ES-I3 (cell line): ENCODE measurements around the gene ABHD17B.

Experiments used
- H3K36me3 ChIP-seq: 2 replicates; pipeline ENCODE4 v1.6.1; 2013; ENCODE audit warnings: mild to moderate bottlenecking, low read length, control low read depth, moderate library complexity; ENCODE audit not compliant: insufficient read depth
- H3K4me1 ChIP-seq: 2 replicates; pipeline ENCODE4 v1.6.1; 2013; ENCODE audit warnings: mild to moderate bottlenecking, control low read depth, low read length; ENCODE audit not compliant: insufficient read depth
- H3K9ac ChIP-seq: 2 replicates; pipeline ENCODE4 v1.6.1; 2013; ENCODE audit warnings: low read depth, mild to moderate bottlenecking, low read length, moderate library complexity
- H3K9me3 ChIP-seq: 2 replicates; pipeline ENCODE4 v1.6.1; 2013; ENCODE audit warnings: mild to moderate bottlenecking, low read length, moderate library complexity; ENCODE audit not compliant: control insufficient read depth, insufficient read depth

ABHD17B gene

GRCh38 chr9:71844808-71845207, 66.2 kb downstream of the ABHD17B start:
- Histone ChIP-seq H3K4me1 (no peaks in the 10 kb centered on the region), H3K9ac (no peak overlapping the region), H3K36me3 (no peaks in the 10 kb centered on the region), H3K9me3 (no peaks in the 10 kb centered on the region)

- no peaks in the 10 kb centered on the region for H3K4me1 ChIP-seq
- H3K9ac ChIP-seq = no peak overlapping the region
- H3K9me3 ChIP-seq = no peaks in the 10 kb centered on the region
- no peaks in the 10 kb centered on the region for H3K36me3 ChIP-seq
Observed at GRCh38 chr9:71839668-71840067, 71.3 kb downstream of the ABHD17B start.

GRCh38 chr9:71835596-71835995, 75.4 kb downstream of the ABHD17B start:
- H3K9ac ChIP-seq = no peak overlapping the region
- H3K4me1 ChIP-seq = no peaks in the 10 kb centered on the region
- H3K36me3 ChIP-seq = no peaks in the 10 kb centered on the region
- no peaks in the 10 kb centered on the region for H3K9me3 ChIP-seq

GRCh38 chr9:71830929-71831328, 80.1 kb downstream of the ABHD17B start:
- Histone ChIP-seq H3K4me1 (no peaks in the 10 kb centered on the region), H3K9ac (no peak overlapping the region), H3K36me3 (no peaks in the 10 kb centered on the region), H3K9me3 (no peaks in the 10 kb centered on the region)

- H3K36me3 ChIP-seq = no peaks in the 10 kb centered on the region
- H3K9ac ChIP-seq = no peak overlapping the region
- H3K9me3 ChIP-seq = no peaks in the 10 kb centered on the region
- no peaks in the 10 kb centered on the region for H3K4me1 ChIP-seq
Observed at GRCh38 chr9:71830153-71830552, 80.8 kb downstream of the ABHD17B start.

GRCh38 chr9:71826279-71826678, 84.7 kb downstream of the ABHD17B start:
- Histone ChIP-seq H3K4me1 (peaks cover 6% of the 10 kb centered on the region; the same call in 1 of the 2 replicates), H3K9me3 (no peaks in the 10 kb centered on the region), H3K36me3 (no peaks in the 10 kb centered on the region), H3K9ac (no peak overlapping the region)

- peaks cover 6% of the 10 kb centered on the region; the same call in 1 of the 2 replicates for H3K4me1 ChIP-seq
- no peaks in the 10 kb centered on the region for H3K9me3 ChIP-seq
- no peak overlapping the region for H3K9ac ChIP-seq
- no peaks in the 10 kb centered on the region for H3K36me3 ChIP-seq
Observed at GRCh38 chr9:71824257-71824656, 86.7 kb downstream of the ABHD17B start.

- Histone ChIP-seq H3K9ac (no peak overlapping the region), H3K36me3 (no peaks in the 10 kb centered on the region)
Observed at GRCh38 chr9:71822935-71823334, 88.1 kb downstream of the ABHD17B start.

GRCh38 chr9:71822456-71822855, 88.5 kb downstream of the ABHD17B start:
- Histone ChIP-seq H3K36me3 (no peaks in the 10 kb centered on the region), H3K4me1 (peaks cover 6% of the 10 kb centered on the region; the same call in 1 of the 2 replicates), H3K9ac (no peak overlapping the region), H3K9me3 (no peaks in the 10 kb centered on the region)

More at GRCh38 chr9:71822935-71823334, 88.1 kb downstream of the ABHD17B start:
- peaks cover 6% of the 10 kb centered on the region; the same call in 1 of the 2 replicates for H3K4me1 ChIP-seq
- H3K9me3 ChIP-seq = no peaks in the 10 kb centered on the region

GRCh38 chr9:71821405-71821804, 89.6 kb downstream of the ABHD17B start:
- H3K9me3 ChIP-seq = no peaks in the 10 kb centered on the region
- no peaks in the 10 kb centered on the region for H3K36me3 ChIP-seq
- peaks cover 6% of the 10 kb centered on the region for H3K4me1 ChIP-seq
- H3K9ac ChIP-seq = no peak overlapping the region

- H3K9ac ChIP-seq = no peak overlapping the region
- H3K36me3 ChIP-seq = no peaks in the 10 kb centered on the region
- H3K4me1 ChIP-seq = peaks cover 6% of the 10 kb centered on the region
- no peaks in the 10 kb centered on the region for H3K9me3 ChIP-seq
Observed at GRCh38 chr9:71820403-71820921, 90.5 kb downstream of the ABHD17B start.

- no peak overlapping the region for H3K9ac ChIP-seq
- H3K36me3 ChIP-seq = no peaks in the 10 kb centered on the region
- no peaks in the 10 kb centered on the region for H3K9me3 ChIP-seq
- peaks cover 6% of the 10 kb centered on the region for H3K4me1 ChIP-seq
Observed at GRCh38 chr9:71819115-71819739, 91.8 kb downstream of the ABHD17B start.

- Histone ChIP-seq H3K4me1 (no peaks in the 10 kb centered on the region; the same call in none of the 2 replicates), H3K36me3 (no peaks in the 10 kb centered on the region), H3K9me3 (no peaks in the 10 kb centered on the region), H3K9ac (no peak overlapping the region)
Observed at GRCh38 chr9:71816916-71817451, 94.0 kb downstream of the ABHD17B start.
